Peyer's patch (tissue), 4 donors: Measurements from ENCODE around the gene NT5C3A.

ENCODE experiments used
- POLR2A ChIP-seq, 2 donors: fragments of 450-650 bp; IDR thresholded peaks; one replicate each; pipeline ENCODE4 v1.5.1; 2017; ENCODE audit warnings: antibody characterized with exemption in 2 of 2, mild to moderate bottlenecking in 2 of 2, moderate library complexity in 2 of 2
- TF ChIP-seq, protein P1 (sequence below), 6 experiments: fragments of 450-650 bp in 4 of 6; fragments of 200-600 bp in 2 of 6; sonication (generic) in 1 of 6; IDR thresholded peaks; one replicate each; pipeline ENCODE4 v1.5.1; 2017 to 2019; ENCODE audit warnings: antibody characterized with exemption in 6 of 6, mild to moderate bottlenecking in 3 of 6, moderate library complexity in 1 of 6

- TF ChIP-seq, protein P1, sequence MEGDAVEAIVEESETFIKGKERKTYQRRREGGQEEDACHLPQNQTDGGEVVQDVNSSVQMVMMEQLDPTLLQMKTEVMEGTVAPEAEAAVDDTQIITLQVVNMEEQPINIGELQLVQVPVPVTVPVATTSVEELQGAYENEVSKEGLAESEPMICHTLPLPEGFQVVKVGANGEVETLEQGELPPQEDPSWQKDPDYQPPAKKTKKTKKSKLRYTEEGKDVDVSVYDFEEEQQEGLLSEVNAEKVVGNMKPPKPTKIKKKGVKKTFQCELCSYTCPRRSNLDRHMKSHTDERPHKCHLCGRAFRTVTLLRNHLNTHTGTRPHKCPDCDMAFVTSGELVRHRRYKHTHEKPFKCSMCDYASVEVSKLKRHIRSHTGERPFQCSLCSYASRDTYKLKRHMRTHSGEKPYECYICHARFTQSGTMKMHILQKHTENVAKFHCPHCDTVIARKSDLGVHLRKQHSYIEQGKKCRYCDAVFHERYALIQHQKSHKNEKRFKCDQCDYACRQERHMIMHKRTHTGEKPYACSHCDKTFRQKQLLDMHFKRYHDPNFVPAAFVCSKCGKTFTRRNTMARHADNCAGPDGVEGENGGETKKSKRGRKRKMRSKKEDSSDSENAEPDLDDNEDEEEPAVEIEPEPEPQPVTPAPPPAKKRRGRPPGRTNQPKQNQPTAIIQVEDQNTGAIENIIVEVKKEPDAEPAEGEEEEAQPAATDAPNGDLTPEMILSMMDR (IDR thresholded peaks at IDR 0.05): no peak
- TF ChIP-seq POLR2A (IDR thresholded peaks at IDR 0.05): no peak
Measured at GRCh38 chr7:33079096-33079495, 16.5 kb upstream of the NT5C3A start.
